RWPE1 (cell line): ENCODE data around the gene PROK2.

Source experiments
- CTCF ChIA-PET: fragments of 350-600 bp; sonication (Branson Sonifier 250); formaldehyde crosslinking; extraction: SDS; loops from one replicate; lab custom pipeline; 2021; lab: Yijun Ruan, JAX
- POLR2A ChIA-PET: fragments of 400-600 bp; formaldehyde crosslinking; extraction: SDS; loops from one replicate; lab custom pipeline; 2020; ENCODE audit warnings: antibody characterized with exemption; ENCODE audit not compliant: low non-redundant PET; lab: Yijun Ruan, JAX
- DNase-seq: peaks from one replicate; pipeline ENCODE4 v3.0.0; 2012; ENCODE audit warnings: low spot score
- H3K27ac ChIP-seq: fragments of 450-650 bp; 2 replicates; pipeline ENCODE4 v1.5.1; 2017
- CTCF ChIP-seq: fragments of 450-650 bp; conservative IDR thresholded peaks from 2 replicates; pipeline ENCODE4 v1.5.1; 2017; ENCODE audit warnings: low read depth, mild to moderate bottlenecking

The PROK2 gene

DNA sequence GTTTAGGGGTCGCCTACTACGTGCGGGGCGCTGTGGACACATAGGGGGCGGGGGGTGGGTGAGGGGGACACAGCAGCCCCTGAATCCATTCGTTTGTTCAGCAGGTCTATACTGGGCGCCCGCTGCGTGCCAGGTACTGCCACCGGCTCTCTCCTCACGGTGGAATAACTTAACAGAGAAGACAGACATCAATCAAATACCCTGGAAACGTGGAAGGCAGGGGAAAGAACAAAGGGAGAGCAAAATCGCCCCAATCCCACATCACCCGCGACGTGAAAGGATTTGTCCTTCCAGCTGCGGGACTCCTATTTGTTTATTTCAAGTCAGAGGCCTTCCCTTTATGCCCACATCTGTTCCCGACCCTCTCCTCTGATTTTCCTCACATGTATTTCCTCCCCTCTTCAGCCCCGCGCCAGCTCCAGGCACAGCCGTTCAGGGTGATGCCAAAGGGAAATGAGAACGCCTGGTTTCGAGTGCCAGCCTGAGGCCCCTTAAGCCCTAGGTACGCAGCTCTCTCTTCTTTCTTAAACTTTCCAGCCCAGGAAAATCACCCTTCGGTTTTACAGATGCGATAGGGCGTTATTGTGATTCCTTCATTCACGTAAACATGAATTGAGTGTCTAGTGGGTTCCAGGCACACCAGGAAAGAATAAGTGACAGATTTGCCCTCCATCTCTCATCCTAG is 726 bp upstream of the PROK2 start:
- POLR2A ChIA-PET, result no interaction called here
- H3K27ac ChIP-seq, result no peak overlapping the region
- TF ChIP-seq CTCF, result no peak
- CTCF ChIA-PET, result no interaction called here
- DNase-seq, result no peak

DNA sequence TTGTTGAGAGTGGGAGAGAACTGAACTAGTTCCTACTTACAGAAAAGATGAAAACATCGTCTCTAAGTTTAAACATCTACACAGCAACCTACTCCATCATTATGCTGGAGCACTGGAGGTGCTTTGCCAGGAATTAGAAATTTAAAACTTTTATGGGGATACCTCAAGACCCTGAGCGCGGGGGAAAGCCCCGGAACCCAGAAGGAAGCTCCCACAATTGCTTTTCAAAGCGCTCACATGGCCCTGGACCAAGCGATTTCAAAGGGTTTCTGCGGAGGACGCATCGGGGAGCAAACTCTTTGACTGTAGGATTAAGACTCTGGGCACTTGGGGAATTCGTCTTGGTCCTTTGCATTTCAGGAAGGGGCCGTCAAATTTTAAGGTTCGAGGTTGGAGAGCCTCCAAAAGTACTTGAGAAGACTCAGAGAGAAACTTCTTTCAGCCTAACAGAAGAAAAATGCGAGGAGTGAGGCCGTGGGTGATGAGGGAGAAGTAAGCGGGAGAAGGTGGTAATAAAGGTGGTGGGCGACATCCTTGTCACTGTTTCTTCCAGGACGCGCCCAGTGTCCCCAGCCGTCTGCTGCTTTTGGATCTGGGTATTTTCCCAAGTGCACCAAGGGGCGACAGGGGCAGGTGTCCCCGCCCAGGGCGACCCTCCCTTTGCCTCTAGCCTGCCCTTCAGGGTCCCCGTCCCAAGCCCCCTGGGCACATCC is 591 bp downstream of the PROK2 start:
- H3K27ac ChIP-seq, result no peak overlapping the region
- ChIA-PET POLR2A (no interaction called here), CTCF (no interaction called here)
- DNase-seq, result no peak
- no peak for TF ChIP-seq CTCF

- no peak overlapping the region for H3K27ac ChIP-seq
- TF ChIP-seq CTCF, result no peak
- DNase-seq, result no peak
- POLR2A ChIA-PET, result no interaction called here
- CTCF ChIA-PET, result interaction anchor here (0.5 kb wide), 1 partner anchor 136 kb away, joined by 3 read pairs; no protein-coding TSS in a partner anchor
Observed at GRCh38 chr3:71783152-71783551, 1.8 kb downstream of the PROK2 start.

GRCh38 chr3:71780430-71780829 is 4.5 kb downstream of the PROK2 start:
- CTCF ChIA-PET, result no interaction called here
- no peak for DNase-seq
- no peak for TF ChIP-seq CTCF
- POLR2A ChIA-PET, result no interaction called here
- H3K27ac ChIP-seq, result no peak overlapping the region

- no peak for DNase-seq
- TF ChIP-seq CTCF, result no peak
- CTCF ChIA-PET, result no interaction called here
- no peak overlapping the region for H3K27ac ChIP-seq
- POLR2A ChIA-PET, result no interaction called here
Observed at GRCh38 chr3:71779674-71780377, 5.1 kb downstream of the PROK2 start.

- no peak for TF ChIP-seq CTCF
- no peak for DNase-seq
- no peak overlapping the region for H3K27ac ChIP-seq
- CTCF ChIA-PET, result interaction anchor here (0.7 kb wide), 1 partner anchor 1286 kb away, joined by 3 read pairs; no protein-coding TSS in a partner anchor
- POLR2A ChIA-PET, result no interaction called here
Observed at GRCh38 chr3:71778353-71778752, 6.6 kb downstream of the PROK2 start.
